IPS-11a (cell line): Measurements from ENCODE around the gene SH3BP4.
"Not testable (repeated sequence)": the region's sequence is repeated elsewhere in the genome, so short reads cannot be mapped to it uniquely, and the experiment has no call there.

Source experiments
- H3K4me3 ChIP-seq: one replicate; pipeline ENCODE4 v1.5.1; 2013; ENCODE audit warnings: low read depth, low read length, control low read depth

Gene SH3BP4

GRCh38 chr2:235009081-235009480, 57.3 kb downstream of the SH3BP4 start:
- no peak overlapping the region for H3K4me3 ChIP-seq

GRCh38 chr2:235010117-235010714, 58.4 kb downstream of the SH3BP4 start:
- H3K4me3 ChIP-seq: no peak overlapping the region

- H3K4me3 ChIP-seq: no peak overlapping the region
Observed at GRCh38 chr2:235011607-235011928, 59.8 kb downstream of the SH3BP4 start.

- no peak overlapping the region for H3K4me3 ChIP-seq
Observed at GRCh38 chr2:235011929-235012631, 60.3 kb downstream of the SH3BP4 start.

GRCh38 chr2:235017441-235017840, 65.6 kb downstream of the SH3BP4 start:
- H3K4me3 ChIP-seq: no peak overlapping the region

GRCh38 chr2:235018838-235019237, 67.0 kb downstream of the SH3BP4 start:
- H3K4me3 ChIP-seq: no peak overlapping the region

GRCh38 chr2:235020141-235020540, 68.3 kb downstream of the SH3BP4 start:
- H3K4me3 ChIP-seq: not testable (repeated sequence)

GRCh38 chr2:235021752-235022151, 69.9 kb downstream of the SH3BP4 start:
- no peak overlapping the region for H3K4me3 ChIP-seq

GRCh38 chr2:235024191-235024860, 72.5 kb downstream of the SH3BP4 start:
- H3K4me3 ChIP-seq: no peak overlapping the region

GRCh38 chr2:235024931-235025773, 73.3 kb downstream of the SH3BP4 start:
- no peak overlapping the region for H3K4me3 ChIP-seq

GRCh38 chr2:235025800-235026536, 74.2 kb downstream of the SH3BP4 start:
- H3K4me3 ChIP-seq: no peak overlapping the region

GRCh38 chr2:235026649-235027557, 75.1 kb downstream of the SH3BP4 start:
- no peak overlapping the region for H3K4me3 ChIP-seq

- H3K4me3 ChIP-seq: no peak overlapping the region
Observed at GRCh38 chr2:235027558-235028214, 75.9 kb downstream of the SH3BP4 start.

- no peak overlapping the region for H3K4me3 ChIP-seq
Observed at GRCh38 chr2:235028646-235029045, 76.8 kb downstream of the SH3BP4 start.

GRCh38 chr2:235029054-235029453, 77.2 kb downstream of the SH3BP4 start:
- no peak overlapping the region for H3K4me3 ChIP-seq

GRCh38 chr2:235030126-235030525, 78.3 kb downstream of the SH3BP4 start:
- H3K4me3 ChIP-seq: no peak overlapping the region

- H3K4me3 ChIP-seq: no peak overlapping the region
Observed at GRCh38 chr2:235030936-235031335, 79.1 kb downstream of the SH3BP4 start.

GRCh38 chr2:235031686-235032373, 80.0 kb downstream of the SH3BP4 start:
- H3K4me3 ChIP-seq: no peak overlapping the region

- no peak overlapping the region for H3K4me3 ChIP-seq
Observed at GRCh38 chr2:235032466-235032865, 80.6 kb downstream of the SH3BP4 start.
